Right lobe of liver (tissue), 6 donors: Measurements from ENCODE around the gene RGS10. TPM values are rescaled to one million over a fixed set of nuclear protein-coding genes. Genes with fewer than 3 reads are reported as not detected.
"Not testable (repeated sequence)": the region's sequence is repeated elsewhere in the genome, so short reads cannot be mapped to it uniquely, and the experiment has no call there.

ENCODE experiments used
- ATAC-seq, 4 donors: fragments of 200-7000 bp; cut with Tn5 transposase; one replicate each; pipeline ENCODE4 v1.9.1; 2020; ENCODE audit warnings: mild to moderate bottlenecking in 4 of 4, moderate library complexity in 4 of 4
- DNase-seq, 3 donors: peaks; one replicate each; pipeline ENCODE4 v3.0.0-alpha.2; 2020
- H3K27ac ChIP-seq, 3 donors: fragments of 200-600 bp; one replicate each; pipeline ENCODE4 v1.8.0; 2022
- H3K27me3 ChIP-seq, 2 donors: fragments of 200-600 bp; one replicate each; pipeline ENCODE4 v1.8.0; 2022
- H3K36me3 ChIP-seq, 4 donors: fragments of 200-600 bp; sonication (generic) in 1 of 4; one replicate each; pipeline versions ENCODE4 v1.5.1 to v1.8.0; 2017 to 2022; ENCODE audit warnings: control low read depth in 1 of 4
- H3K4me1 ChIP-seq, 4 donors: fragments of 200-600 bp; sonication (generic) in 1 of 4; one replicate each; pipeline versions ENCODE4 v1.5.1 to v1.8.0; 2017 to 2022; ENCODE audit warnings: control low read depth in 1 of 4
- H3K4me3 ChIP-seq, 3 donors: fragments of 200-600 bp; one replicate each; pipeline ENCODE4 v1.8.0; 2022
- H3K9me3 ChIP-seq, 4 donors: fragments of 200-600 bp; sonication (generic) in 1 of 4; one replicate each; pipeline versions ENCODE4 v1.5.1 to v1.8.0; 2017 to 2022; ENCODE audit warnings: control low read depth in 1 of 4
- CTCF ChIP-seq, 4 donors: fragments of 200-600 bp in 3 of 4; fragments of 450-650 bp in 1 of 4; IDR thresholded peaks; one replicate each; pipeline versions ENCODE4 v1.5.1 to v1.8.0; 2016 to 2022; ENCODE audit warnings: antibody characterized with exemption in 4 of 4, mild to moderate bottlenecking in 2 of 4
- POLR2A ChIP-seq: fragments of 450-650 bp; IDR thresholded peaks from one replicate; pipeline ENCODE4 v1.6.1; 2017; ENCODE audit warnings: antibody characterized with exemption, mild to moderate bottlenecking
- WGBS: methylation state at CpG from one replicate; pipeline ENCODE4 v1.1.6; 2018; ENCODE audit warnings: low coverage, low lambda C conversion rate; ENCODE audit not compliant: insufficient coverage; ENCODE audit errors: missing lambda C conversion rate; 5-methylcytosine and 5-hydroxymethylcytosine counted together
- intact Hi-C, 2 donors: fragments of 100-400 bp; cut with DNase I; formaldehyde crosslinking; loops; one replicate each; pipeline versions ENCODE4 v1.11.2 to v1.14.1; 2022
- total RNA-seq, 6 experiments: library from RNA; depleted of rRNA in 2 of 6; stranded (reverse); fragments of >200 nt in 2 of 6; fragmentation: NEBNext Ultra II Directional in 3 of 6; extraction: Animal tissue kit (Norgen Biotek cat#: 25700) in 3 of 6; gene quantifications; one replicate each; pipeline versions ENCODE4 v1.1.0 to v1.2.4, GENCODE V29; 2016 to 2023
- donor health status: DM: no; HTN: yes; CAD: no.
- donor health status: DM: no; HTN: no; CAD: no.
- donor health status: DM: no; HTN: no; CAD: no.
- donor health status: DM: no; HTN: yes; CAD: no.
- donor health status: DM: no; HTN: yes; CAD: no.

Gene RGS10
- total RNA-seq, 6 experiments from 2014 or later: 0.95 to 5.2 (median 3.7) TPM

GRCh38 chr10:119466655-119467054 lies 75.9 kb downstream of the RGS10 start:
- no peaks in the 10 kb centered on the region for H3K4me1 ChIP-seq
- DNase-seq: peak in 1 of 3 donors; percentile 36
- no peak overlapping the region for H3K27ac ChIP-seq
- no peaks in the 10 kb centered on the region for H3K9me3 ChIP-seq
- intact Hi-C loops: no loop called here
- H3K4me3 ChIP-seq: no peak overlapping the region
- H3K36me3 ChIP-seq: no peaks in the 10 kb centered on the region
- no peaks in the 10 kb centered on the region for H3K27me3 ChIP-seq
- ATAC-seq: no peak
- 20% methylated on average over 1 of the region's 7 CpGs for WGBS
- TF ChIP-seq CTCF (IDR thresholded peaks at IDR 0.05) (no peak), POLR2A (no peak)

DNA sequence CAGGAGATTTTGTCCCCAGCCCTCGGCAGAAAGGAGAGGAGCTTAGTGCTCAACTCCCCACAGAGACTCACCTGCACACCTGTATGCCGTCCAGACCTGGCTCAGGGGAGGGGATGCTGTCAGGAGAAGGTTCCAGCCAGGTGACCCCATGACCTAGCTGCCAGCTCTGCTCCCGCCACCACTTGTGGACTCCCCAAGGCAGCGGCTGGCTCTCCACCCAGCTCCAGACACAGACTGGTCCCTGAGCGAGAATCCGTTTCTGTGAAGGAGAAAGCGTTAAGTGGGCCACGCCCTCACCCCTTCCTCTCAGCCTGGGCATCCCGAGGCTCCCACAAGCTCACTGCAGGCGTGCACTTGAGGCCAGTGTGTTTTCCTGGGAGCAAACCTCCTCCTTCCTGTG lies 76.4 kb downstream of the RGS10 start:
- Histone ChIP-seq H3K36me3 (no peaks in the 10 kb centered on the region), H3K9me3 (no peaks in the 10 kb centered on the region), H3K4me3 (no peak overlapping the region), H3K27ac (no peak overlapping the region), H3K4me1 (no peaks in the 10 kb centered on the region), H3K27me3 (no peaks in the 10 kb centered on the region)
- ATAC-seq: no peak
- intact Hi-C loops: no loop called here
- no peak for DNase-seq
- WGBS: 62% methylated on average over 5 of the region's 10 CpGs
- TF ChIP-seq POLR2A: no peak
- TF ChIP-seq CTCF (IDR thresholded peaks at IDR 0.05): no peak

DNA sequence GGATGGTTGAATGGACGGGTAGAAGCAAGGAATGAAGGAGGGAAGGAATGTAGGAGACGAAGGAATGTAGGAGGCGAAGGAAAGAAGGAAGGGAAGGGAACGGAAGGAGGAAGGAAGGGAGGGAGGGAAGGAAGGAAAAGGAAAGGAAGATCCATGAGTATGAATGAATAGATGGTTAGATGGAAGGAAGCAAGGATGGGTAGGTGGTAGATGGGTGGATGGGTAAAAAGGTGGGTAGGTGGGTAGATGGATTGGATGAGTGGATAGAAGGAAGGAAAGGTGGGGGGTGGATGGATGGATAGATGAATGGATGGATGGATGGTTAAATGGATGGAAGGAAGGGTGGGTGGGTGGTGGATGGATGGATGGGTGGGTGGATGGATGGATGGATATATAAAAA lies 77.4 kb downstream of the RGS10 start:
- Histone ChIP-seq H3K4me3 (no peak overlapping the region), H3K9me3 (no peaks in the 10 kb centered on the region), H3K27me3 (no peaks in the 10 kb centered on the region), H3K27ac (no peak overlapping the region), H3K36me3 (no peaks in the 10 kb centered on the region), H3K4me1 (no peaks in the 10 kb centered on the region)
- ATAC-seq (no peak), DNase-seq (no peak)
- intact Hi-C loops: no loop called here
- TF ChIP-seq POLR2A (no peak), CTCF (IDR thresholded peaks at IDR 0.05) (no peak)
- WGBS: 62% methylated on average over 4 of the region's 4 CpGs

GRCh38 chr10:119463195-119463594 lies 79.3 kb downstream of the RGS10 start:
- H3K9me3 ChIP-seq, H3K4me1 ChIP-seq, ATAC-seq, H3K36me3 ChIP-seq, DNase-seq, H3K27ac ChIP-seq, H3K27me3 ChIP-seq, intact Hi-C loops, H3K4me3 ChIP-seq: not testable (repeated sequence)
- WGBS: no CpG with 5 or more reads among the region's 2 CpGs

DNA sequence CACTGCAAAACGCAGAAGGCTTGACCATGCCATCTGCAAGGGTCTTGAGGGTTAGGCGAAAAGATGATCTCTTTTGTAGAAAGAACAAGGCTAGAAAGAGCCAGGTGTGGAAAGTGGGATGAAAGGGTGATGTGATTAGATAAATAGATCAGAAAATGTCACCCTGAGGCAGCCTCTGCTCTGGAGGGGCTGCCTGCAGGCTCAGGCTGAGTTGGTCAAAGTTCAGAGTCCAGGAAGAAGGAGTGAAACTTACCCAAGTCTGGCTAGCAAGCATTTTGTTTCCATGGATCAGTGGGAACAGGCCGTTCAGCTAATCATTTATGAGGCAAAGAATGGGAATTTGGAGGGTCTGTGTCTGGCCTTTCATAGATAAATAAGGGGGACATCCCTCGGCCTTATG lies 79.7 kb downstream of the RGS10 start:
- Histone ChIP-seq H3K4me3 (no peak overlapping the region), H3K9me3 (no peaks in the 10 kb centered on the region), H3K27ac (no peak overlapping the region), H3K27me3 (no peaks in the 10 kb centered on the region), H3K36me3 (no peaks in the 10 kb centered on the region), H3K4me1 (no peaks in the 10 kb centered on the region)
- DNase-seq (no peak), ATAC-seq (no peak)
- intact Hi-C loops: no loop called here
- no peak for TF ChIP-seq CTCF (IDR thresholded peaks at IDR 0.05)
- TF ChIP-seq POLR2A: no peak
- WGBS: 61% methylated on average over 2 of the region's 4 CpGs
